HG02938 (cell line): ENCODE measurements around the gene PSMC5.
"Not testable (repeated sequence)": the region's sequence is repeated elsewhere in the genome, so short reads cannot be mapped to it uniquely, and the experiment has no call there.

ENCODE experiments used
- ATAC-seq: cut with Tn5 transposase; IDR thresholded peaks from one replicate; pipeline ENCODE4 v1.9.1; 2021; ENCODE audit warnings: mild to moderate bottlenecking, moderate library complexity; ENCODE audit not compliant: unreplicated experiment

Gene PSMC5

DNA sequence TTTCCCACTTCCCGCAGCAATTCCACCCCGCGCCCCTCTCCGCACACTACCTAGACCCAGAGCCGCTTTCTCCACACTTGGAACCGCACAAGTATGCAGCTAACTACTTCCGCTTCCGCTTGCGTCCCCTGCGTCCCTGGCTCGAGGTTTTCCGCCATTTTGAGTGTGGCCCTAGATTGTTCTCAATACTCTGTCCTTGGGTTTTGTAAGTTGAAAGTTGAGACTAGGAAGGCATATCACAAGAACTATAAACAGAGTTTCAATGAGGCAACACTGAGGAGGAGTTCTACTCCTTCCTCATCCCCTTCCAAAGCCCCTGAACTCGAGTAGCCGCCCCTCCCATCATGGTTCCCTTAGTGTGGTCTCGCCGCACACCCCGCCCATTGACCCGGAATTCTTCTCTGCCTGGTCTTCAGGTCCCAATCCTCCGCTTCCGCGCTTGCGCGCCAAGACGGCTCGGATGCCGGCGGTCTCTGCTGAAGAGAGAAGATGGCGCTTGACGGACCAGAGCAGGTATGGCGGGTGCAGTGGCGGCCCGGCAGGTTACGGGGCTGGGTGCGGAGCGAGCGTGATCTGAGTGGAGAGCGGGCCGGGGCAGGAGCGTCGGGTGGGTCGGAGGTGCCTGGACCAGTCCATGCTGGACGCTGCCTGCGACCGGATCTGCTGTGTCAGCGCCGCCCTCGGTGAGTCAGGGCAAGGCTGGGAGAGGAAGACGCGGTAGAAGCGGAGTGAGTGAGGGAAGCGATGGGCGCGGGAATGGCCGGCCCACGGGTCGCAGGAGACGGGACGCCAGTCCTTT is at the start of gene PSMC5, which contains the start of gene FTSJ3:
TSS of gene PSMC5 (plus strand) at position 430 of the 799 bp plus-strand sequence. CDS start at position 490, 60 bp downstream.
TSS of gene FTSJ3 (minus strand) at position 662 of the 799 bp plus-strand sequence. CDS start 761 bp downstream, outside the sequence.
- peak; percentile 88 for ATAC-seq

DNA sequence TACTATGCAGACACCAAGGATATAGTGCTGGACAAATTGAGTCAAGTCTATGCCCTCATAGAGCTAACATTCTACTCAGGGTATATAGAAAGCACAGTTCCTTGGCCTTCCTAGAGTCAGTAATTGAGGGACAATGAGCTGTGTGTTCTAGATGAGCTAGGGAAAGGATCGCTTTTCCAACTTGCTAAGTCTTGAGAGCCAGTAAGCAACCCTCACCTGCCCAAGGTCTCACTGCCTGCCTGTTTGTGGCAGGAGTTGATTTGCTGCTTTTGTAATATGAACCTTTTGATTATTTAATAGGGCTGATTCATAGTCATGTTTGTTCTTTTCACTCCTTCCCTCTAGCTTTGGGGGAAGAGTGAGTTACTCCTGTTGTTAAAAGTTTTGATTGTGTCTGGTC is 46.7 kb upstream of the PSMC5 start:
- no peak for ATAC-seq

- no peak for ATAC-seq
These were observed 46.3 kb upstream of the PSMC5 start for GRCh38 chr17:63780928-63781327.

DNA sequence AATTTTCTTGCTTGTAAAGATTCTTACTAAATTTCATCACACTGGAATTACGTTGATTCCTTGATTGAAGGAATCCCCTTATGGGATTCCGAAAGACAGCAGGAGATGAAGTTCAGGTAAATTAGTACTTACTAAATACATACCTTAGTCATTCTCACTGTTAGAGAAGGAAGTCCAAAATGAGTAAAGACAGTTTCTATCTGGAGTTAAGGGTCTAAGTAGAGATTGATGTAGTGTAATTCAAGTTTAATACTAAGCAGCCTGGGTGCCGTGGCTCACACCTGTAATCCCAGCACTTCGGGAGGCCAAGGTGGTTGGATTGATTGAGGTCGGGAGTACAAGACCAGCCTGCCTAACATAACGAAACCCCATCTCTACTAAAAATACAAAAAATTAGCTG is 43.7 kb upstream of the PSMC5 start:
- no peak for ATAC-seq

- ATAC-seq, result no peak
These were observed 41.7 kb upstream of the PSMC5 start for GRCh38 chr17:63785556-63785955.

- no peak for ATAC-seq
These were observed 41.1 kb upstream of the PSMC5 start for GRCh38 chr17:63786117-63786516.

- no peak for ATAC-seq
These were observed 40.1 kb upstream of the PSMC5 start for GRCh38 chr17:63786971-63787711.

DNA sequence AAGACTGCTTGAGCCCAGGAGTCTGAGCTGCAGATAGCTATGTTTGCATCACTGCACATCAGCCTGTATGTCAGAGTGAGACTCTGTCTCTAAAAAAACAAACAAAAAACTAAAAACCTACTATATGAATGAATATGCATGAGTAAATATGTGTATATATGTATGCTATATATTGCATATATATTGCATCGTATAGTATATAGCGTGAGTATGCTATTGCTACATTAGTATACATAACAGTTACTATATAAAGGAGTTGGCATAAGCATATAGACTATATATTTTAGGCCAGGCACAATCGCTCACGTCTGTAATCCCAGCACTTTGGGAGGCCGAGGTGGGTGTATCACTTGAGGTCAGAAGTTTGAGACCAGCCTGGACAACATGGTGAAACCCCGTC is 37.2 kb upstream of the PSMC5 start:
- ATAC-seq, result no peak

GRCh38 chr17:63792055-63792729 is 35.0 kb upstream of the PSMC5 start:
- ATAC-seq, result no peak

DNA sequence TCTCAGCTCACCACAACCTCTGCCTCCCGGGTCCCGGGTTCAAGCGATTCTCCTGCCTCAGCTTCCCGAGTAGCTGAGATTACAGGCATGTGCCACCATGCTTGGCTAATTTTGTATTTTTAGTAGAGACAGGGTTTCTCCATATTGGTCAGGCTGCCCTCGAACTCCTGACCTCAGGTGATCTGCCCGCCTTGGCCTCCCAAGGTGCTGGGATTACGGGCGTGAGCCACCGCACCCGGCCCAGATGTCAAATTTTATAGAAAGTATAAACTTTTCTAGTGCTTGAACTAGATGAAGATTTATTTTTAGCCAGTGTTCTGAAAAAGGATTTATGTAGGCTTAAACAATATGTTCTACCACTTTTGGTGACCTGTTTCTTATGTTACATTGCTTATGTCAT is 30.9 kb upstream of the PSMC5 start:
- ATAC-seq, result not testable (repeated sequence)

DNA sequence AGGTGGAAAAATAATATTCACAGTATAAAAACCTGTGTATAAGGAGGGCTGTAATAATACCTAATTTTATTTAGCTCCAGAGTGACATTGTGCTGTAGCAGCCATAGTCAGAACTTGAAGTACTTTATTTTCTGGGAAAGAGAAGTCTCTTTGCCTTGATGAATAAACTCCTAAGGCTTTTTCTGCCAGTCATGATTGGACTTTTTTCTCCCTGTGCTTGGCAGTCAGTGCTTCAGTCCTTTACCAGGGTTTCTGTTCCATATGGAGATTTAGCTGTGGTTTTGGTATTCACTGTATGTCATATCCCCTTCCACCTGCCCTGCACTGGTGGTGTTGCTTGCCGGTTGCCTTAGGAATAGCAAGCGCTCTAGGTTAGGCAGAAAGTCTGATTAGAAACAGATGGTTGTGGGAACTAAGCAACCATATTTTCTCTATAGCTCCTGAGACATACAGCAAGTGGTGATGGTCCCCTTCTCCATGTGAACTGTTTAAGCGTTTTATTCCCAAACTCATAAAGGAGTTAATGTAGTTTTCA is 28.6 kb upstream of the PSMC5 start:
- no peak for ATAC-seq

- no peak for ATAC-seq
These were observed 26.4 kb upstream of the PSMC5 start for GRCh38 chr17:63800783-63801182.

DNA sequence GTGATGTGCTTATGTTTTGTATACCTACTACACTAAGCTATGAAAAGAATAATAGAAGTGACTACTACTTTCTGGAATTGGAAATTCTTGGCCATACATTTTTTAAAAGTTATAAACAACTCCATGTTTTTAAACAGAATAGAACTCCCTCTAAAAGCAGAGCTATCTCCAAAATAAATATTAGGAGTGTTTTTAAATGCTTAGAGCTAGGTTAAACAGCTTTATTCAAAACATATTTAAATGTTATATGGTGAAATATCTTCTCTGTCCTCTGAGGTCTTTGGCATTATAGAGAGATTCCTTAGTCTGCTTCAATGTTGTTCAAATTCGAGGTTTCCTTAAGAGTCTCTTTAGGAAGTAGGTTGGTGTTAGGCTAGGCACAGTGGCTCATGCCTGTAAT is 22.9 kb upstream of the PSMC5 start:
- no peak for ATAC-seq

DNA sequence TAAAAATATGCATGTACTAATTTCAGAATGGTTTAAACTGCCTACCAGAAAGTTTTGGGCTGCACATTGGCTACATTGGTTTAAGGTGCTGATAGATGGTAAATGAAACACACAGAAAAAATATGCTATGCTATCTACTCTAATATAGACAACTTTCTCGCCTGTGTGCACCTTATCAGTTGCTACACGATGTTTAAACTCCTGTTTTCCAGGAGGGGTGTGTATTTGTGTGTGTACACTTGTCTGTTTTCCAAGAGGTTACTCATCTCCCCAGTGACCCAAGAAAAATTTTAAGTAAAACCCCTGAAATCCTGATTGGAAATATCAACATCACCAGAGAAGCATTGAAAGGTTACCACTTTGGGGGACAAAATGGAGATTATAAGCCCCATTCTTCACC is 21.6 kb upstream of the PSMC5 start:
- no peak for ATAC-seq

DNA sequence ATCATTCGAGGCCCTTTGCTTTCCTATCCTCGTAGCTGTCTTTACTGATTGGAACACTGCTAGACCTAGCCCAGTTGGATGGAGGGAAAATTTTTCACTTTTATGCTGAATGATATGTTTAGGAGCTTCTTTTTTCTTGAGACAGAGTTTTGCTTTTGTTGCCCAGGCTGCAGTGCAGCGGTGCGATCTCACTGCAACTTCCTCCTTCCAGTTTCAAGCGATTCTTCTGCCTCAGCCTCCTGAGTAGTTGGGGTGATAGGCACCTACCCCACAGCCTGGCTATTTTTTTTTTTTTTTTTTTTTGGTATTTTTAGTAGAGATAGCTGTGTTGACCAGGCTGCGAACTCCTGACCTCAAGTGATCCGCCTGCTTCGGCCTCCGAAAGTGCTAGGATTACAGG is 17.3 kb upstream of the PSMC5 start:
- no peak for ATAC-seq

GRCh38 chr17:63816123-63816522 is 11.1 kb upstream of the PSMC5 start:
- ATAC-seq, result no peak

DNA sequence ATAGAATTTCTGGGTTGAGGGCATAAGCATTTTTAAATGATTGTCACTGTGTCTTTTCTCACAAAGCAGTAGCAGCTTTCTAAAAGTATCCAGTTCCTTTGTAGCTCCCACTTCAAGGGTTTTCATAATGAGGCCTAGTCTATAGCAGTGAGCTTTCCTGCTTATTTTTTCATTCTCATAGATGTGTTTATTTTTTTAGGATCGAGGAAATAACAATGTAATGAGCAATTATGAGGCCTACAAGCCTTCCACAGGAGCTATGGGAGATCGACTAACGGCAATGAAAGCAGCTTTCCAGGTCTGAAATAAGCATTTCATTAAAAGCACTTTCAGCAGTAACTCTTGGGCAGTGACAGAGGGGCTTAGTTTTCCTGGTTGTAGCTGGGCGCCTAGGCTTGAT is 10.6 kb upstream of the PSMC5 start:
- no peak for ATAC-seq

- ATAC-seq, result no peak
These were observed 9.4 kb upstream of the PSMC5 start for GRCh38 chr17:63817736-63818385.

- no peak for ATAC-seq
These were observed 8.1 kb upstream of the PSMC5 start for GRCh38 chr17:63819131-63819530.

GRCh38 chr17:63819585-63820537 is 7.4 kb upstream of the PSMC5 start:
- ATAC-seq, result no peak
